AG08395 (cell line): ENCODE results near the gene UBE2N.

Experiments
- DNase-seq: peaks from one replicate; pipeline ENCODE4 v3.0.0; 2012; ENCODE audit warnings: mixed read lengths, low spot score

The UBE2N gene

GRCh38 chr12:93379981-93380361 is 61.8 kb downstream of the UBE2N start:
- DNase-seq = no peak

- DNase-seq = no peak
Measured at GRCh38 chr12:93379326-93379980, 62.3 kb downstream of the UBE2N start.

- DNase-seq = no peak
Measured at GRCh38 chr12:93378998-93379325, 62.8 kb downstream of the UBE2N start.

- DNase-seq = peak; percentile 63
Measured at GRCh38 chr12:93378196-93378997, 63.4 kb downstream of the UBE2N start.

- DNase-seq = peak; percentile 99
Measured at GRCh38 chr12:93377252-93378195, 64.2 kb downstream of the UBE2N start, which contains the start of gene NUDT4. NUDT4 (plus strand) TSS chr12:93377925; CDS start chr12:93378323, 398 bp downstream.

GRCh38 chr12:93376436-93377251 is 65.1 kb downstream of the UBE2N start:
- no peak for DNase-seq

- no peak for DNase-seq
Measured at GRCh38 chr12:93375906-93376305, 65.8 kb downstream of the UBE2N start.

- no peak for DNase-seq
Measured at GRCh38 chr12:93373961-93374656, 67.6 kb downstream of the UBE2N start.

- DNase-seq = no peak
Measured at GRCh38 chr12:93370947-93371346, 70.8 kb downstream of the UBE2N start.

- no peak for DNase-seq
Measured at GRCh38 chr12:93369505-93369904, 72.2 kb downstream of the UBE2N start.

GRCh38 chr12:93368766-93369165 is 73.0 kb downstream of the UBE2N start:
- no peak for DNase-seq

- no peak for DNase-seq
Measured at GRCh38 chr12:93366422-93366821, 75.3 kb downstream of the UBE2N start.

- DNase-seq = no peak
Measured at GRCh38 chr12:93365616-93366405, 75.9 kb downstream of the UBE2N start.

GRCh38 chr12:93363841-93364297 is 77.9 kb downstream of the UBE2N start:
- DNase-seq = no peak

GRCh38 chr12:93361151-93361919 is 80.4 kb downstream of the UBE2N start:
- peak; percentile 72 for DNase-seq

- no peak for DNase-seq
Measured at GRCh38 chr12:93360688-93361087, 81.1 kb downstream of the UBE2N start.

GRCh38 chr12:93358821-93359220 is 82.9 kb downstream of the UBE2N start:
- no peak for DNase-seq

- no peak for DNase-seq
Measured at GRCh38 chr12:93358058-93358457, 83.7 kb downstream of the UBE2N start.

GRCh38 chr12:93356214-93356613 is 85.5 kb downstream of the UBE2N start:
- no peak for DNase-seq
